HG03139 (cell line): Measurements from ENCODE around the gene SLC7A5.
A peak's percentile ranks its signal among the peaks of the same experiment; 100 is the strongest.
"Not testable (repeated sequence)": the region's sequence is repeated elsewhere in the genome, so short reads cannot be mapped to it uniquely, and the experiment has no call there.

Experiments
- ATAC-seq: cut with Tn5 transposase; IDR thresholded peaks from one replicate; pipeline ENCODE4 v1.9.1; 2021; ENCODE audit not compliant: unreplicated experiment

SLC7A5 gene

GRCh38 chr16:87889762-87890161 lies 20.5 kb upstream of the SLC7A5 start:
- not testable (repeated sequence) for ATAC-seq

- not testable (repeated sequence) for ATAC-seq
Measured at GRCh38 chr16:87888346-87888745, 19.0 kb upstream of the SLC7A5 start.

GRCh38 chr16:87887931-87888330 lies 18.6 kb upstream of the SLC7A5 start:
- ATAC-seq: not testable (repeated sequence)

DNA sequence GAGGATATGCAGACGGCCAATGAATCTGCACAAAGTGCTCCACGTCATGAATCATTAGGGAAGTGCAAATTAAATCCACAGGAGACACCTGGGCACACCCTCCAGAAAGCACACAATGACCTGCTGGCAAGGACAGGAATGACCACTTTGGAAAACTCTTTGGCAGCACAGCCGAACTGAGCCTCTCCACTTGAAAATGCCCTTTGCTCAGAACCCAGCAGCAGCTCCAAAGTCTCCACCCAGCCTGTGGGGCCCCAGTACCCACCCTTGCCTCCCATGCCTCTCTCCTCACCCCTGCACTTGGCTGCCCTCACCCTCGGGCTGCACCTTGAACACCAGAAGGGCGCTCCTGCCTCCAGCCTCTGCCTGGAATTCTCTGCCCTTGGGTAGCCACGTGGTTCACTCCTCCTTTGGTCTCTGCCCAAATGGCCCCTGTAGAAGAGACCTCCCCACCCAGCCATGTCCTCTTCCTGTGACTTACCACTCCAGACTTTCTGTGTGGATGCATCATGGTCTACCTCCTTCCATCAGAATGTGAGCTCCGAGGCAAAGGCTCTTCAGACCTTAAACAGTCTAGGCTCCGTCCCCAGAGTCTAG lies 16.2 kb upstream of the SLC7A5 start:
- ATAC-seq: not testable (repeated sequence)

- no peak for ATAC-seq
Measured at GRCh38 chr16:87882436-87883019, 13.2 kb upstream of the SLC7A5 start.

DNA sequence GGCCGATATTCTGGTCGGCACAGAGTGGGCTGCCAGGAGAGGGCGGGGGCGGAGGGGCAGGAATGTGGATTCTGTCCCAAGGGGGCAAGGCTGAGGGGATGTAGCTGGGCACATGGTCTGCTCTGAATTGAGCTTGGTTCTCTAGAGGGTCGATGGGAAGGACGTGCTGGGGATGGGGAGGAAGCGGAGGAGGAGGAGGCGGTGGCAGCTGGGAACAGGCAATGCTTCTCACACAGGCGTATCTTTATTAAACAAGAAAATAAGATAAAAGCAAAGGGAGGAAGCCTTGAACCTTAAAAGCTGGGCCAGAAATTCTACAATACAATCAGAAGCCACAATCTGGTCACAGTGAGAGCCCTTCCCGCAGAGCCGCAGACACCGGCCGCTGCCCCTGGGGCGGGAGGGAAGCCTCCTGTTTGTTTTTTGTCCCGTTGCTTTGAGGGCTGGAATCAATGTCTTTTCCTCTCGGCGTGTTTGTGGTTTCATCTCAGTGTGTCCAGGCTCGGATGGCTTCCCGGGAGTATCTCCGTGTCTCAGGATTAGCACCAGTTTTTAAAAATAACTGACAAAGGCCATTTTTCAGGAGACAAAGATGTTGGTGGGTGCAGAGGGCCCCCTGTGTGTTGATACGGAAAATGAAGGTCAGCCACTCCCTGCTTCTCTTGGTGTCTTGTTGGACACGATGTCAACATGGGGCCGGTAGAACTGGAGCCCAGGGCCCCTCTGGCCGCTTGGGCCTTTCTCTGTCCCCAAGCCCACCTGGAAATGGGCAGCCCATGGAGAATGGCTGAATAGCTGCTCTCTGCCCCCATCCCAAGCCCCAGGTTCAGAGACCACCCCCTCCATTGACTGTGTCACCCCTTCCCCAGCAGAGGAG lies 12.3 kb upstream of the SLC7A5 start:
- ATAC-seq: no peak

DNA sequence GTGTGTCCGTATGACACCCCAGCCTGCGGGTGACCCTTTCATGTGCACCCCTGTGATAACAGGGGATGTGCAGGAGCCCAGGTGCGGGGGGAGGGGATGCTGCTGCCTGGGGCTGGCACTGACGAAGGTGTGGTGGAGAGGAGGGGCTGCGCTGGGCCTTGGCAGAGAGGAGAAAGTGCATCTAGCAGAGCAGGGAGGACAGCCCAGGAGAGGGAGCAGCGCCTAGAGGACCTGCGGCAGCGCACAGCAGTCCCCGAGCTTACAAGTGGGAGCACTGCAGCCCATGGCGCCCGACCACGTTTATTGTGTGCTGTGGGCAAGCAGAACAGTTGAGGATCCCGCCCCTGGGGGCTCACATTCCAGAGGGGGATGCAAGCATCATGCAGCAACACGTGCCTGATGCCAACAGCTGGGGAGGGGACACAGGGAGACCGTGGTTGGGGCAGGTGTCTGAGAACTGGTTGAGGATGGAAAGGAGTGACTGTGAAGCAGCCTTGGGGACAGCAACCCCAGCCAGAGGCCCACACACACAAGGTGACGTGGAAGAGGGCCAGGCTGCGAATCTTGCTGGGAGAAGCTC lies 10.9 kb upstream of the SLC7A5 start:
- no peak for ATAC-seq

DNA sequence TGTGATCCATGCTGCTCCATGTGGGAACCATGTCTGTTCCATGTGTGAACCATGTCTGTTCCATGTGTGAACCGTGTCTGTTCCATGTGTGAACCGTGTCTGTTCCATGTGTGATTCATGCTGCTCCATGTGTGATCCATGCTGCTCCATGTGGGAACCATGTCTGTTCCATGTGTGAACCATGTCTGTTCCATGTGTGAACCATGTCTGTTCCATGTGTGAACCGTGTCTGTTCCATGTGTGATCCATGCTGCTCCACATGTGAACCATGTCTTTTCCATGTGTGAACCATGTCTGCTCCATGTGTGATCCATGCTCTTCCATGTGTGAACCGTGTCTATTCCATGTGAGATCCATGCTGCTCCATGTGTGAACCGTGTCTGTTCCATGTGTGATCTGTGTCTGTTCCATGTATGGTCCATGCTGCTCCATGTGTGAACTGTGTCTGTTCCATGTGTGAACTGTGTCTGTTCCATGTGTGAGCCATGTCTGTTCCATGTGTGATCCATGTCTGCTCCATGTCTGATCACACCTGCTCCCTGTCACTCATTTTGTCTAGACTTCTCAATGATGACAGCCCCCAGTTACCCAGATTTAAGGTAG lies 10.2 kb upstream of the SLC7A5 start:
- not testable (repeated sequence) for ATAC-seq

DNA sequence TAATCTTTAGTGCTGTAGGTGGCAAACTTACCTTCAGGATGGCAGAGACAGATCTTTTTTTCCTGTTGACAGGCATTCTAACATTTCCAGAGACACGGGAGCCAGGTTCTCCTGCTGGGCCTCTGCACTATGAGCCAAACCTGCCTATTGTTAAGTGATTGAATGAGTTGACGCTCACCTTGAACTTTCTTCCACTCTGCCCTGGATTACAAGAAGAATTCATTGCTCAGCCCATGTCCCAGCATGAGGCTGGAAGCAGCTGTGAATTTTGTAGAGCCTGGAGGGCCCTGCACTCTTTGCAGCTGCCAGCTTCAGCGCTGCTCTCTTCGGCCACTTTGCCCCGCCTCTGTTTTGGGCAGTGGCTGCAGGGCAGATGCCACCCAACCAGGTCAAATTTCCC lies 9.4 kb upstream of the SLC7A5 start:
- ATAC-seq: no peak

DNA sequence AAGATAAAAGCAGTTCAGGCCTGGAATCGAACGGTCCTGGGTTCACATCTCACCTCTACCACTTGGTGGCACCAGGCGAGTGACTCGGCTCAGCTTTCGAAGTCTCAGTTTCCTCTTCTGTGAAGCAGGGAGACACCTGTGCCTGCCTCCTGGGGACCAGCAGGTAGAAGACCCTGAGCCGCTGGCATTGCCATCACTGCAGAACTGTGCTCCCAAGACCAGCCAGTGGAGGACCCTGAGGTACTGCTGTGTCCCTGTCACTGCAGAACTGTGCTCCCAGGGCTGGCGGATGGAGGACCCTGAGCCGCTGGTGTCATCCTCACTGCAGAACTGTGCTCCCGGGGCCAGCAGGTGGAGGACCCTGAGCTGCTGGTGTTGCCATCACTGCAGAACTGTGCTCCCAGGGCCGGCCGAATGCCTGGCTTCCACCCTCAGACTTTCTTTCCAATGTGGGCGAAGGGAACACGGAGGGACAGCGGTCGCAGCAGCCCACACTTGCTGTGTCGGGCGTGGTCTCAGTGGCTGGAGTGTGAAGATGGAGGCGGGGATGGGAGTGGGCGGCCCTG lies 8.7 kb upstream of the SLC7A5 start:
- ATAC-seq: no peak

GRCh38 chr16:87874639-87875427 lies 5.5 kb upstream of the SLC7A5 start:
- ATAC-seq: no peak

DNA sequence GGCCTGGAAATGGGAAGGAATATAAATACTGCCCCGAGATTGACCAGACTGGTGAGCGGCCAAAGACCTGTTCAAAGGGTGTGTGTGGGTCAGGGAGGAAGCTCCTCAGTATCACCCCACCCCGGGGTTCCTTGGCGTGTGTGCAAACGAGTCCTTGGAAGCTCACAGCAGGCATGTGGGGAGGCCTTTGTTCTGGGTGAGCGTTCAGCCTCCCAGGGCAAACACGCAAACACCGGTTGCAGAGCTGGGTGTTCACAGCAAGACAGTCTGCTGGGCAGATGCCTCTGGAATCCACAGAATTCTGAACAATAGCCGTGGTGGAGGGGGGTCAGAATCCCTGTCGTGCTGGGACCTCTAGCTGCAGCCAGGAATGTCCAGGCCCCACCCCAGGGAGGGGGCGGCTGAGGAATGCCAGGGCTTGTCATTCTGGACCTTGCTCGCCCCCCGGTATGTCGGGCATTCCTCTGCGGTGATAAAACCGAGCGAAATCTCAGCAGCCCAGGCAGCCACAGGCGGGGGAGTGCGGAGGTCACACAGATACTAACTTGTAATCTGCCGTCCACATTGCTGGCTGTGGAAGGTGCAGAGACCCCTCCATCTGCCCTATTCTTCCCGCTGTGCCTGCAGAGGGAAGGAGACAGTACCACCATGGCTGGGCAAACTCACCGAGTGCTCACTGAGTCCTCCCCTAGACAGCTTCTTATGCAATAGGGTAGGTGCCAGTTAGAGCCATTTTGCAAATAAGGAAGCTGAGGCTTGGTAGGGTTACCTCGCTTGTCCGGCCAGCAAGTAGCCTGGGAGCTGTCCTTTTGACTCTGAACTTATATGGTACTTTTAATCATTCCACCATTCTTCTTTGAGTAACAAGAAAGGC lies 1.3 kb upstream of the SLC7A5 start:
- ATAC-seq: not testable (repeated sequence)

DNA sequence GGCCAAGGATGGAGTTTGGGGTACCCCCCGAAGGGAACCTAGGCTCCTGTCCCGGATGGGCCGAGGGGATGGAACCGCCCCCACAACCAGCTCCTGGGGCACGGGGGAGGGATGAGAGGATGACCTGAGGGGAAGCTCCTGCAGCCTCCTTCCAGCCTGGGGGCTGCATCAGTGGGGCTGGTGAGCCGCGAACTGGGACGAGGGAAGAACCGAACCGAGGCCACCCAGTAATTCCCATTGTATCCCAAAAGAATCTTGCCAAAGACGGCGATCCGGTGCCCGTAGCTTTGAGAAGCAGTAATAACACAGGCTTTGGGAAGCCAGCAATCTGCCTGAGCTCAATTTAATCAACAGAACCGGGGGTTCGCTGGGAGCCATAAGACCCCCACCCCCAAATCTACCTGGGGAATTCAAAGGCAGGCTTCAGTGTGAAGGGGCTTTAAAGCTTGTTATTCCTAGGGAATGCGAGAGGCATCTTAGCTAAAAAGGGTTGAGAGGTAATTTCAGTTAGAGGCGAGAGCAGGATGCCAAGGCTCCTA lies 641 bp upstream of the SLC7A5 start:
- ATAC-seq: not testable (repeated sequence)

- ATAC-seq: peak; percentile 12
Measured at GRCh38 chr16:87868254-87869029, 865 bp downstream of the SLC7A5 start.

GRCh38 chr16:87865902-87866555 lies 3.3 kb downstream of the SLC7A5 start:
- not testable (repeated sequence) for ATAC-seq

DNA sequence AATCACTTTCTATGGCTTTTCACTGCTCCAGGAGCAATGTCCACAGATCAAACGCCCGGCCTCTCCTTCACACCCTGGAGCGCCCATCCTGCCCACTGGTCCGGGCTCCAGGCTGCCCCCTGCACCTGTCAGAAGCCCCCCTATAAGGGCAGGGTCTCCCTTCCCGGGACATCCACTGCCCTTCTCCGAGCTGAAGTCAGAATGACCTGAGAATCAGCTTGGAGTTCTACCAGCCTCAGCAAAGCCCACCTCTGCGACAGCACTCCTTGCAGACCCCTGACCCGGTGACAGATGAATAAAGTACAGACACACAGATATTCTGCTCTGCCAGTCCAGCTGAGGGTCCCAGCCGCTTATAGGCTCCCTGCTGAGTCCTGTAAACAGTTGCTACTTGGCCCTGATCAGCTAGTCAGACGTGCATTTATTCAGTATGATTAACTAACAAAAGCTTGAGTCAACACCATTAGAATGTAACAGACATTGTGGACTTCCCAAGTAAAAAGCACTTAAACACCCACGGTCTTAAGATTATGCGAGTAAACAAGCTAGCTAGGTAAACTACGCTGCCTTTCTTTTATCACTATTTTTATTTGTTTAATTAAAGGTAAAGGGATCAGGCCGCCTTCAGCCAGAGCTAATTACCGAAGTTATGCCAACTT lies 4.8 kb downstream of the SLC7A5 start:
- no peak for ATAC-seq

DNA sequence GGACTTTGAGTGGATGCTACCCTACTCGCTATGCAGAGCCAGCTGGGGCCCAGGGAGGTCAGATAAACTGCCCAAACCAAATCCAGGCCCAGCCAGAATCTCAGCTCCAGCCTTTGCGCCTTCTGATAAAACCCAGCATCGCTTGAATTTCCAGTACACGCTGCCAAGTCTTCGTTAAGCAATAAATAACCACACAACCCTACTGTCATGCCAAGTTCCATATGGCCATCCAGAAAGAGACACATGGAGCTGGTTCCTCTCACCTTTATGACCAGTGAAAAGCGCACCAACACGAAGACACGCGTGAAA lies 6.0 kb downstream of the SLC7A5 start:
- not testable (repeated sequence) for ATAC-seq
